SU-DHL-6 (cell line): Measurements from ENCODE around the gene CNN2.
"Not testable (repeated sequence)": the region's sequence is repeated elsewhere in the genome, so short reads cannot be mapped to it uniquely, and the experiment has no call there.

Source experiments
- H2AFZ ChIP-seq: fragments of 200-600 bp; sonication (generic); 2 replicates; pipeline ENCODE4 v1.6.1; 2014; ENCODE audit warnings: low read depth, mild to moderate bottlenecking, moderate library complexity, mixed read lengths, antibody characterized with exemption, low read length; ENCODE audit not compliant: severe bottlenecking
- H3F3A ChIP-seq: fragments of 200-600 bp; shearing (Covaris generic); 2 replicates; pipeline ENCODE4 v1.6.0; 2016; ENCODE audit warnings: antibody characterized with exemption, mild to moderate bottlenecking; ENCODE audit not compliant: insufficient read depth
- H3K27ac ChIP-seq: fragments of 200-600 bp; sonication (generic); 2 replicates; pipeline ENCODE4 v1.5.1; 2016; ENCODE audit warnings: low read depth, mild to moderate bottlenecking, low read length, moderate library complexity, mixed read lengths
- H3K27me3 ChIP-seq: fragments of 200-600 bp; sonication (generic), shearing (Covaris generic); 2 replicates; pipeline ENCODE4 v1.6.0; 2014; ENCODE audit warnings: mild to moderate bottlenecking, low read length
- H3K36me3 ChIP-seq: fragments of 200-600 bp; sonication (generic); 2 replicates; pipeline ENCODE4 v1.6.1; 2014; ENCODE audit warnings: mild to moderate bottlenecking, low read length, mixed read lengths
- H3K4me2 ChIP-seq: fragments of 300-600, 200-600 bp; shearing (Covaris generic), sonication (generic); 2 replicates; pipeline ENCODE4 v1.6.0; 2014; ENCODE audit warnings: low read length, low read depth, mild to moderate bottlenecking; ENCODE audit not compliant: poor library complexity, severe bottlenecking
- H3K4me3 ChIP-seq: fragments of 200-600 bp; sonication (generic); 2 replicates; pipeline ENCODE4 v1.5.1; 2014; ENCODE audit warnings: antibody characterized with exemption, low read length, mild to moderate bottlenecking, mixed read lengths; ENCODE audit not compliant: insufficient read depth, poor library complexity, severe bottlenecking
- H3K79me2 ChIP-seq: fragments of 200-600 bp; sonication (generic); 2 replicates; pipeline ENCODE4 v1.6.1; 2014; ENCODE audit warnings: mild to moderate bottlenecking, low read length, moderate library complexity; ENCODE audit not compliant: insufficient read depth
- H3K9ac ChIP-seq: fragments of 200-600 bp; sonication (generic); 2 replicates; pipeline ENCODE4 v1.7.0; 2014; ENCODE audit warnings: mild to moderate bottlenecking, low read length
- H3K9me2 ChIP-seq: fragments of 200-600 bp; sonication (generic); replicated peaks from 2 replicates; pipeline ENCODE4 v1.6.1; 2014; ENCODE audit warnings: low read length; ENCODE audit not compliant: insufficient read depth
- H3K9me3 ChIP-seq: fragments of 200-600 bp; sonication (generic); 2 replicates; pipeline ENCODE4 v1.6.1; 2014; ENCODE audit warnings: low read length, mixed read lengths; ENCODE audit not compliant: insufficient read depth
- H4K20me1 ChIP-seq: fragments of 200-600 bp; sonication (generic); 2 replicates; pipeline ENCODE4 v1.6.1; 2014; ENCODE audit warnings: low read depth, mild to moderate bottlenecking, antibody characterized with exemption, low read length, moderate library complexity, mixed read lengths
- EZH2phosphoT487 ChIP-seq: fragments of 200-600 bp; sonication (generic), shearing (Covaris generic); conservative IDR thresholded peaks from 2 replicates; pipeline ENCODE4 v1.6.1; 2018; ENCODE audit warnings: mild to moderate bottlenecking, antibody characterized with exemption, low read length, moderate library complexity, mixed read lengths
- TF ChIP-seq, protein P1 (sequence below): fragments of 200-600 bp; sonication (generic); IDR thresholded peaks from one replicate; pipeline ENCODE4 v1.5.1; 2017; ENCODE audit warnings: antibody characterized with exemption, mild to moderate bottlenecking, low read length, moderate library complexity; ENCODE audit not compliant: insufficient read depth, poor library complexity, severe bottlenecking

Gene CNN2

DNA sequence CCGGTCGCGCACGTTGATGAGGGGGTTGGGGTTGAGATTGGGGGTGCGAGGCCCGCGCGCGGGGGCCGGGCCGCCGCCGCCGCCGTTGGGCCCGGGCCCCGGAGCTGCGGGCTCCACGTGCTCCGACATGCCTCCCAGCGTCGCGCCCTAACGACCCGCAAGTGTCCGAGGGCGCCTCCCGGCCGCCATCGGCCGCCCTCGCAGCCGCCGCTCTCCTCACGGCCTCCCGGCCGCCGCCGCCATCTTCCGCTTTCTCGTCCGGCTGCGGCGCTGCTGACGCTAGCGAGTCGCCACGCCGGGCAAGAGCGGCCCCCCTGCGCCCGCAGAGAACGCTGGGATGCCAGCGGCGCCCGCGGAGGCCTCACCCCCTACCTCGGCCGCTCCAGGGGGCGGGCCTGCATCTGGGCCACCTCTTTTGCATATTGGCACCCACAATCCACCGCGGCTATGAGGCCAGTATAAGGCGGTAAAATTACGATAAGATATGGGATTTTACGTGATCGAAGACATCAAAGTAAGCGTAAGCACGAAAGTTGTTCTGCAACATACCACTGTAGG, 5.5 kb upstream of the CNN2 start, which contains the start of gene TMEM259:
TSS of gene TMEM259 (minus strand) at position 256 of the 558 bp plus-strand sequence. CDS start at position 129, 127 bp downstream.
- no peaks in the 10 kb centered on the region for H3K36me3 ChIP-seq
- H3F3A ChIP-seq, result peaks cover 9% of the 10 kb centered on the region
- H4K20me1 ChIP-seq, result 0 out of 2 replicates have a peak, but pooled peaks cover 5% of the 10 kb centered on the region
- H3K4me3 ChIP-seq, result peak within 1 kb of the TSS; percentile 89
- no peaks in the 10 kb centered on the region for H3K9me2 ChIP-seq
- H3K79me2 ChIP-seq, result peaks cover 48% of the 10 kb centered on the region
- peak within 1 kb of the TSS; percentile 61 for H3K27ac ChIP-seq
- H3K4me2 ChIP-seq, result peak within 1 kb of the TSS; percentile 86
- no peaks in the 10 kb centered on the region for H3K27me3 ChIP-seq
- TF ChIP-seq, protein P1, sequence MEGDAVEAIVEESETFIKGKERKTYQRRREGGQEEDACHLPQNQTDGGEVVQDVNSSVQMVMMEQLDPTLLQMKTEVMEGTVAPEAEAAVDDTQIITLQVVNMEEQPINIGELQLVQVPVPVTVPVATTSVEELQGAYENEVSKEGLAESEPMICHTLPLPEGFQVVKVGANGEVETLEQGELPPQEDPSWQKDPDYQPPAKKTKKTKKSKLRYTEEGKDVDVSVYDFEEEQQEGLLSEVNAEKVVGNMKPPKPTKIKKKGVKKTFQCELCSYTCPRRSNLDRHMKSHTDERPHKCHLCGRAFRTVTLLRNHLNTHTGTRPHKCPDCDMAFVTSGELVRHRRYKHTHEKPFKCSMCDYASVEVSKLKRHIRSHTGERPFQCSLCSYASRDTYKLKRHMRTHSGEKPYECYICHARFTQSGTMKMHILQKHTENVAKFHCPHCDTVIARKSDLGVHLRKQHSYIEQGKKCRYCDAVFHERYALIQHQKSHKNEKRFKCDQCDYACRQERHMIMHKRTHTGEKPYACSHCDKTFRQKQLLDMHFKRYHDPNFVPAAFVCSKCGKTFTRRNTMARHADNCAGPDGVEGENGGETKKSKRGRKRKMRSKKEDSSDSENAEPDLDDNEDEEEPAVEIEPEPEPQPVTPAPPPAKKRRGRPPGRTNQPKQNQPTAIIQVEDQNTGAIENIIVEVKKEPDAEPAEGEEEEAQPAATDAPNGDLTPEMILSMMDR, result no peak
- no peaks in the 10 kb centered on the region for H3K9me3 ChIP-seq
- no peak within 1 kb of the TSS for H2AFZ ChIP-seq
- peak within 1 kb of the TSS; percentile 91 for H3K9ac ChIP-seq

DNA sequence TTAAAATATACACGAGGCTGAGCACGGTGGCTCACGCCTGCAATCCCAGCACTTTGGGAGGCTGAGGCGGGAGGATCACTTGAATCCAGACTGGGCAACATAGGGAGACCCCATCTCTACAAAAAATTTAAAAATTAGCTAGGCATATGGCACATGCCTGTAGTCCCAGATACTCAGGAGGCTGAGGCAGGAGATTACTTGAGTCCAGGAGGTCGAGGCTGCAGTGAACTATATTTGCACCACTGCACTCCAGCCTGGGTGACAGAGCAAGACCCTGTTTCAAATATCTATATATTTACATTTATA, 2.6 kb upstream of the CNN2 start:
- not testable (repeated sequence) for H4K20me1 ChIP-seq, H3K4me3 ChIP-seq, H2AFZ ChIP-seq, H3K9me2 ChIP-seq, H3K9ac ChIP-seq, H3K27ac ChIP-seq, H3K4me2 ChIP-seq, H3K27me3 ChIP-seq, H3K36me3 ChIP-seq, H3K9me3 ChIP-seq
- Histone ChIP-seq H3K79me2 (peaks cover 42% of the 10 kb centered on the region), H3F3A (peaks cover 19% of the 10 kb centered on the region)

DNA sequence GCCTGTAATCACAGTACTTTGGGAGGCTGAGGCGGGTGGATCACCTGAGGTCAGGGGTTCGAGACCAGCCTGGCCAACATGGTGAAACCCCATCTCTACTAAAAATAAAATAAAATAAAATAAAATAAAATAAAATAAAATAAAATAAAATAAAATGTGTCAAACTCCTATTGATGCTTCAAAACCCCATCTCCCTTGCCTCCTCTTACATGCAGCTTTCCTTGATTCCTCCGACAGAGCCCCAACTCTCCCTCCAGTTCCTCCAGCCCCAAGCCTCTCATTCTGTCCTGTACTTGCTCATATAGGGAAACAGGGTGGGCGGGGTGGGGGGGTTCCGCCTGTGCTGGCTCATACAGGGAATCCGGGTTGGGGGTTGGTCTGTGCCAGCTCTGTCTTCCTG, 1.3 kb upstream of the CNN2 start:
- H3K9ac ChIP-seq, H3K27me3 ChIP-seq, H3K4me2 ChIP-seq, H3K4me3 ChIP-seq, H3K27ac ChIP-seq, H3K9me2 ChIP-seq, H3K9me3 ChIP-seq, H4K20me1 ChIP-seq, H3K36me3 ChIP-seq, H2AFZ ChIP-seq: not testable (repeated sequence)
- H3K79me2 ChIP-seq, result peaks cover 42% of the 10 kb centered on the region
- peaks cover 19% of the 10 kb centered on the region for H3F3A ChIP-seq

DNA sequence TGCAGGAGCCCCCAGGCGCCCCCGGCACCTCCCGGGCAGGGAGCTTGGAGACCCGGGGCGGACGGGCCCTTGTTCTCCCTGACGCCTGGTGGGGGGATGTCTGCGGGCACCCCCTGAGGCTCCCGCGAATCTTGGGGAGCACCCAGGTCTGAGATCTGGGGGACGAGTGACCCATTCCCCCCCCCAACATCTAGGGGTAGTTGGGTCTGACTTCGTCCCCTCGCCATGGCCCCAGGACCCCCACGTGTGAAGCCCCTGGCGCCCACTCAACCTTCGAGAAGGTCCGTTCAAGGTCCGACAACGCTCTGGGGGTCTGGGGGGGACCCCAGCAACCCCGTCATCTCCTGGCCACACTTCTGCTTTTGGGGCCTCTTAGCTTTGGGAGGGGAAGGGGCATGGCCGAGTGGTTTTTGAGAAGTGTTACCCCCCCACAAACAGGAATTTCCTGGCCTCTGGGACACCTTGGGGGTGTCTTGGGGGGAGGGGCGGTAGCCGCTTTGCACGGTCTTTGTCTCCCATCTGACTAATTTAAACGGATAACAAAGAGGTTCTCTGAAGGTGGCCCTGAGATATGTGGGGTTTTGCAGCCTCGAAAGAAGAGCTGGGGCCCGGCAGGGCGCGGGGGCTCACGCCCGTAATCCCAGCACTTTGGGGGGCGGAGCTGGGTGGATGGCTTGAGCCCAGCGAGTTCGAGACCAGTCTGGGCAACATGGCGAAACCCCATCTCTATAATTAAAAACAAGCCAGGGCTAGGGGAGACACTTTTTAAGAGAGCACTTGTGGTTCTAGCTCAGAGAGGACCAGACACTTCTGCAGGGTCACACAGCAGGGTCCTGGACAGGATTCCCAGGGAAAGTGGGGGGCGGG, 608 bp downstream of the CNN2 start:
- Histone ChIP-seq H3K9me3 (no peaks in the 10 kb centered on the region), H2AFZ (no peak overlapping the region), H3K79me2 (peaks cover 42% of the 10 kb centered on the region), H3K27me3 (no peaks in the 10 kb centered on the region), H4K20me1 (no peaks in the 10 kb centered on the region), H3K9ac (peak overlapping the region; percentile 95), H3K36me3 (no peaks in the 10 kb centered on the region), H3K4me2 (peak overlapping the region; percentile 92), H3K9me2 (no peaks in the 10 kb centered on the region), H3K4me3 (peak overlapping the region; percentile 74), H3F3A (peaks cover 19% of the 10 kb centered on the region), H3K27ac (peak overlapping the region; percentile 86)
- TF ChIP-seq, protein P1, result no peak
- no peak for TF ChIP-seq EZH2phosphoT487
